HG03432 (cell line): Measurements from ENCODE around the gene GARRE1.
"Not testable (repeated sequence)": the region's sequence is repeated elsewhere in the genome, so short reads cannot be mapped to it uniquely, and the experiment has no call there.

Experiments
- ATAC-seq: cut with Tn5 transposase; IDR thresholded peaks from one replicate; pipeline ENCODE4 v1.9.1; 2021; ENCODE audit warnings: mild to moderate bottlenecking, moderate library complexity; ENCODE audit not compliant: unreplicated experiment

GARRE1 gene

GRCh38 chr19:34259367-34260095 lies 5.2 kb downstream of the GARRE1 start:
- ATAC-seq, result no peak

DNA sequence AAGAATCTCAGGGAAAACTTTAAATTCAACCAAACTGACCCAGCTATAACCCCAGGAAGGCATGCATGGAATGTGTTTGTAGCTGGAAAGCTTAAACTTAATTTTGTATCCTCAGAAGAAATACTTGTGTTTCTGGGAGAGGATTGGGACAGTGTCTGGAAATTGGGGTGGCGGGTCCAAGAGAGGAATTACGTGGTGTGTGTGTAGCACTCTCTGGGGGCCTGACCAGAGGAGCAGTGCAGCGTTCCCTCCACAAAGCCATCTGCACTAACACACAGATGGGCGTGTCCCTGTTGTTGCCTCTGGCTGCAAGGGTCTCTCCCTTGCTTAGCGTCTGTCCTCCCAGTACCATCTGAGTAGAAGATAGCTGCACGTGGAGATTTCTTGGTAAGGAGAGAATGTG lies 6.4 kb downstream of the GARRE1 start:
- no peak for ATAC-seq

- no peak for ATAC-seq
Observed at GRCh38 chr19:34261334-34262109, 7.2 kb downstream of the GARRE1 start.

- ATAC-seq, result no peak
Observed at GRCh38 chr19:34263745-34264237, 9.4 kb downstream of the GARRE1 start.

DNA sequence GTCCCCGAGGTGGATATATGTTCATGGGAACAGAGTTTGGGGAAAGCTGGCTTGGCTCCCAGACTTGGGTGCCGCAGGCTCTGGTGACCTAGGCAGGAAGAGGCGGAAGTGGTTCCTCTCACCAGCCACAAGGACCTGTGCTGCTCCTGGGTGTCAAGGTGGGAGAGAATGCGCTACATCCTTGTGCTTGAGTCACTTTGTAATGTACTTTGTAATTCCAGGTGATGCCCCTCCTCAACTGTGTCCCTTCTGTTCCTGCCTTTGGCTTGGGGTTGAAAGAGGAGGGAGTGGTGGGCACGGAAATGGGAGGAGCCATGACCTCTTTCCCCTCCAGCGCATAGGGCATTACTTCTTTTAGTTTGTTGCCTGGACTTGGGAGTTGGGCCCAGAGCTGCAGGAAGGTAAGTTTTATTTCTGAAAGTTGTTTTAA lies 10.9 kb downstream of the GARRE1 start:
- no peak for ATAC-seq

DNA sequence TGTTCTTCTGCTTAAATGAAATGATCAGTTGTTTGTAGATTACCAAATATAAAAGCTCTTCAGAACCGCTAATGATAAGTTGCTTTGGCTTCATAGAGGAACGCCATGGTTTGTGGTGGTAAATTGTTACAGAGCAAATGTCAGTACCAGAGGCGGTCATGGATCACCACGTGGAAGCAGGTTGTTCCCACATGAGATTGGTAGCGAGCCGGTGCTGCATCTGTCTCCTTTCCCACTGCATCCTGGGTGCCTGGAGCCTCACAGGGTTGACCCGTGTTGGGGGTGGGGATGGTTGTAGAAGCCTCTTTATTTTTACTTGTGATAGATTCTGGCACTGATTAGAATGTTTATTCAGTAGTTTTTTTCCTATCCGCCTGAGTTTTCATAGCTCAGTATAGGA lies 14.7 kb downstream of the GARRE1 start:
- ATAC-seq, result no peak

- ATAC-seq, result no peak
Observed at GRCh38 chr19:34269489-34269888, 15.1 kb downstream of the GARRE1 start.

DNA sequence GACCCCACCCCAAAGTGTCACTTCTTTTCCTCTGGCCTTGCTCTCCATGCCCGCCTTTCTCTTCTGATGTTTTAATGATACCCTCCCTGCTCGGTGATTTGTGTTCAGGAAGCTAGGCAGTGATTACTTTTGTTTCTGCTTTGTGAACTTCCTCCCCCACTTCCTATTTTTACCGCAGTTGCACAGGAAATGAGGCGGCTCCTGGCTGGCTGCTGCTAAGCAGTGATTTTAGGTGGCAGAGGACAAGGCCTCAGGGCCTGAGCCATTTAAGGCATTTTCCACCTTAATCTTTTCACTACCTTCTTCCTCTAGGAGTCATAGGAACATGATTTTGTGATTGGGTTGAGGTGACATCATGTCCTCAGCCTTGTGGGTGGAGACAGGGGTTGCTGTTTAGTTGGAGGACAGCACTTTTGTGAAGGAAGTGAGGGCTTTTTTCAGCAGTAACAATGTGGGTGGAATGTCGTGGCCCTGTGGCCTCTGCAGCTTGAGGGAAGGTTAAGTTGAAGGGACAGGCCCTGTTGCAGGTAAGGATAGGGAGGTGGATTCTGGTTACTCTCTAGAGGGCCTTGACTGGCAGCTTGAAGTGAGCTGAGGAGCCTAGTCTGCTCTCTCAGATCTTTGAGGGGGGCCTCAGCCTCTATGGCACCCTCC lies 15.7 kb downstream of the GARRE1 start:
- ATAC-seq, result peak; percentile 78

DNA sequence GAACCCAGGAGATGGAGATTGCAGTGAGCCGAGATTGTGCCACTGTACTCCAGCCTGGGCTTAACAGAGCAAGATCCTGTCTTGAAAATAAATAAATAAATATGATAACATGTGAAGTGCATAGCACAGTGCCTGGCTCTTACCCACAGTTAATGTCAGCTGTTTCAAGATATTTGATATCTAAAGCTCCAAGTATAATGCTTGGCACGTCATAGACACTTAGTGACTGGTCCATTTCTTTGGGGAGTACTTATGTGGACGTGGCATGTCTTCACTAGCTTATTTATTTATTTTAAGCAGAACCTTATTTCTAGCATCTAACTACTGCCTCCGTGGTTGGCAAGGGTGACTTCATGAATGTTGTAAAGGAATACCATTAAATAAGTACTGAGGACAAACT lies 18.8 kb downstream of the GARRE1 start:
- no peak for ATAC-seq

GRCh38 chr19:34274284-34274826 lies 20.0 kb downstream of the GARRE1 start:
- no peak for ATAC-seq

GRCh38 chr19:34274827-34275625 lies 20.7 kb downstream of the GARRE1 start:
- ATAC-seq, result no peak

GRCh38 chr19:34275705-34276104 lies 21.4 kb downstream of the GARRE1 start:
- ATAC-seq, result no peak

GRCh38 chr19:34276614-34277013 lies 22.3 kb downstream of the GARRE1 start:
- ATAC-seq, result no peak

GRCh38 chr19:34277244-34277643 lies 22.9 kb downstream of the GARRE1 start:
- no peak for ATAC-seq

- ATAC-seq, result no peak
Observed at GRCh38 chr19:34278783-34279182, 24.4 kb downstream of the GARRE1 start.

DNA sequence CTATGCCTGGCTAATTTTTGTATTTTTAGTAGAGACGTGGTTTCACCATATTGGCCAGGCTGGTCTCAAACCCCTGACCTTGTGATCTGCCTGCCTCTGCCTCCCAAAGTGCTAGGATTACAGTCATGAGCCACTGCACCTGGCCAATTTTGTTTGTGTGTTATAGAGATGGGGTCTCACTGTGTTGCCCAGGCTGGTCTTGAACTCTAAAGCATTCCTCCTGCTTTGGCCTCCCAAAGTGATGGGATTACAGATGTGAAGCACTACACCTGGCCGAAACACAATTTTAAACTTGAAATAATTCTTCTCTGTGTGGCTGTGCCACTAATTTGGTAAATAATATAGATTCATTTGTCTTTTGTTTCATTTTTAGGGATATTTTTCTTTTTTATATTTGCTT lies 27.1 kb downstream of the GARRE1 start:
- not testable (repeated sequence) for ATAC-seq

DNA sequence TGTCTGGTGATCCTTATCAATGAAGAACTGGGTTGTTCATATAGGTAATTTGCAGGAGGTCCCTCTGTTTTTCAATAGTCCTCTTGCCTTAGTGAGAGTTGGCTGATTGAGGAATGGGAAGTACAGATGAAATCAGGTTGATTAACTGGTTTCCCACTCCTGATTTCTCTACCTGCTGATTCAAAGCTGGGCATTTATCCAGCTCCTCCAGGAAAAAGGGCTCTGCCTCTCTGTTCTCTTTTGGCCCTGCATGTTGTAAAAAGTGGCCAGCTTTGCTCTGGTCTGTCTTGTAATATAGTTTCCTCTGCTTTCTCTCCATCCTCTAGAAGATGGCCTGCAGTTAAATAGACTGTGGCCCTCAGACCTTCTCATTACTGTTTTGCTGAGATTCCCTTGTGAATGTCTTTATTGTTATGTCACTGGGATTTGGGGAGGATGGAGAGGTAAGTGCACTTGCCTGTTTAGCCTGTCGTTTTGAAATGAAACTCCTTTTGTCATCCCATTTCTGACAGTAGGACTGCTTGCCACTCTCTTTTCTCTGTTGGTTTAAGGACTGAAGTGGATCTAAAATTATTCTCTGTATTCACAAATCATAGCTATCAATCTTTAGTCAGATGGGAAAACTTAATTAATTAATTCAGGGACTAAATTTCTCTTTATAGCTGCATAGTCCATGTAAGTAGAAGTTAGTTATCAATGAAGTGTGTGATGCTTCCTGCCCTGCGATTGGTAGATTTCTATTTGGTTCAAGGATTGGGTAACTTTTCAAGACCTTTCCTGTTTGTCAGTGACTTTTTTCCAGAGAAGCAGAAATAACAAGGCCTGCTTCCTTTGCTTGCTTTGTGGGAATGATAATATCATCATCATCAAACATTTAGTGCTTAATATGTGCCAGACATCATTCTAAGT lies 28.5 kb downstream of the GARRE1 start:
- no peak for ATAC-seq

DNA sequence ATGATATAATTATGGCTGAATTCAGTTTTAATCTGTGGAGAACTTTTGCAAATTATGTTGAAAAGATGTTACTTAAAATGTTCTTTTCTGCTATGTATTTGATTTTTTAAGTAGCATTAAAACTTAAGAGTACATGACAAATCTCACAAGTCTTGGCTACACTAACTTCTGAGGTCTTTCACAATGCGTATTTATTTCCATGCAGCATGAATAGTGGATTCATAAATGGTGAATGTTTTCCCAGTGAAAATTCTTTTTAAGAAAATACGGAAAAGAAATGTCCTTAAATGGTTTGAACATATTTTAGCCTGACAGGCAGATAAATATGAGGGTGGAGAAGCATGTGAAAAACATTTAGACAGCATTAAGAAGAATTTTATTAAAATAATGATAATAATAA lies 30.2 kb downstream of the GARRE1 start:
- ATAC-seq, result no peak

GRCh38 chr19:34287662-34288140 lies 33.3 kb downstream of the GARRE1 start:
- ATAC-seq, result no peak
